VCaP (cell line): Measurements from ENCODE around the gene TEKT3.

ENCODE experiments used
- H3K27ac ChIP-seq: fragments of 450-650 bp; 2 replicates; pipeline ENCODE4 v1.5.1; 2017
- CTCF ChIP-seq: fragments of 450-650 bp; conservative IDR thresholded peaks from 2 replicates; pipeline ENCODE4 v1.5.1; 2017; ENCODE audit warnings: mild to moderate bottlenecking, moderate library complexity

The TEKT3 gene

GRCh38 chr17:15255713-15256454 is 85.5 kb downstream of the TEKT3 start:
- H3K27ac ChIP-seq = no peak overlapping the region

More at GRCh38 chr17:15255713-15256454, 85.5 kb downstream of the TEKT3 start:
- TF ChIP-seq CTCF = no peak
